ENCODE results near the gene VSIG10. TPM values are rescaled to one million over a fixed set of nuclear protein-coding genes. Genes with fewer than 3 reads are reported as not detected.

The VSIG10 gene
- total RNA-seq, 1 donor from 2014 or later = 12.0 TPM

DNA sequence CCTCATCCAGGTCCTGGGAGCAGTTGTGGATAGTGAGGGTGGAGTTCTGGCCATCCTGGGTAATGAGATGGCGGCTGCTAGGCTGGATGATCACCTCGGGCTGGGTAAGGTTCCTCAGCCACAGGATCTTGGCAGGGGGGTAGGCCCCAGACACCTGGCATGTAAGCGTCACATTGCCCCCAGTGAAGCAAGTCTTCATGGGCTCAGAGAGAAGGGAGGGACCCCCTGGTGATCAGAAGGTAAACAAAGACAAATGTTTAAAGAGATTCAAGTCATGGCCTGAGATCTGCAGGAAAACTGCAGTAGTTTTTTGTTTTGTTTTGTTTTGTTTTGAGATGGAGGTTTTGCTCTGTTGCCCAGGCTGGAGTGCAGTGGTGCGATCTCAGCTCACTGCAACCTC is 30.0 kb downstream of the VSIG10 start:
- no peak overlapping the region for H3K4me3 ChIP-seq (ENCODE audit: insufficient read depth, low read depth, low read length)
- no peaks in the 10 kb centered on the region for H3K27me3 Mint-ChIP-seq (ENCODE audit: low read depth, unreplicated experiment)
- H3K36me3 Mint-ChIP-seq (ENCODE audit: low read depth, unreplicated experiment) = peaks cover 13% of the 10 kb centered on the region
- H4K20me1 ChIP-seq (ENCODE audit: insufficient read depth, low read length) = no peaks in the 10 kb centered on the region
- no peak overlapping the region for H3K27ac ChIP-seq (ENCODE audit: low read depth, low read length)
- no peaks in the 10 kb centered on the region for H3K4me1 ChIP-seq (ENCODE audit: insufficient read depth, low read length)
- H3K9me3 Mint-ChIP-seq (ENCODE audit: unreplicated experiment) = peaks cover 7% of the 10 kb centered on the region
- no peaks in the 10 kb centered on the region for H3K27me3 ChIP-seq (ENCODE audit: insufficient read depth, low read length)
- H3K4me2 ChIP-seq (ENCODE audit: low read length) = no peak overlapping the region
- DNase-seq (ENCODE audit: low read depth) = no peak
- H3K9ac ChIP-seq (ENCODE audit: low read length) = no peak overlapping the region
- TF ChIP-seq EZH2 (IDR thresholded peaks at IDR 0.05; ENCODE audit: insufficient read depth, low read length) = no peak
- TF ChIP-seq, protein P1, sequence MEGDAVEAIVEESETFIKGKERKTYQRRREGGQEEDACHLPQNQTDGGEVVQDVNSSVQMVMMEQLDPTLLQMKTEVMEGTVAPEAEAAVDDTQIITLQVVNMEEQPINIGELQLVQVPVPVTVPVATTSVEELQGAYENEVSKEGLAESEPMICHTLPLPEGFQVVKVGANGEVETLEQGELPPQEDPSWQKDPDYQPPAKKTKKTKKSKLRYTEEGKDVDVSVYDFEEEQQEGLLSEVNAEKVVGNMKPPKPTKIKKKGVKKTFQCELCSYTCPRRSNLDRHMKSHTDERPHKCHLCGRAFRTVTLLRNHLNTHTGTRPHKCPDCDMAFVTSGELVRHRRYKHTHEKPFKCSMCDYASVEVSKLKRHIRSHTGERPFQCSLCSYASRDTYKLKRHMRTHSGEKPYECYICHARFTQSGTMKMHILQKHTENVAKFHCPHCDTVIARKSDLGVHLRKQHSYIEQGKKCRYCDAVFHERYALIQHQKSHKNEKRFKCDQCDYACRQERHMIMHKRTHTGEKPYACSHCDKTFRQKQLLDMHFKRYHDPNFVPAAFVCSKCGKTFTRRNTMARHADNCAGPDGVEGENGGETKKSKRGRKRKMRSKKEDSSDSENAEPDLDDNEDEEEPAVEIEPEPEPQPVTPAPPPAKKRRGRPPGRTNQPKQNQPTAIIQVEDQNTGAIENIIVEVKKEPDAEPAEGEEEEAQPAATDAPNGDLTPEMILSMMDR (IDR thresholded peaks at IDR 0.05; ENCODE audit: insufficient read depth, low read depth, low read length) = no peak
- H2AFZ ChIP-seq (ENCODE audit: low read depth, low read length) = no peak overlapping the region
- no peaks in the 10 kb centered on the region for H3K9me3 ChIP-seq (ENCODE audit: insufficient read depth, low read depth, low read length)
- H3K4me3 Mint-ChIP-seq (ENCODE audit: unreplicated experiment) = no peak overlapping the region
- H3K4me1 Mint-ChIP-seq (ENCODE audit: low read depth, unreplicated experiment) = no peaks in the 10 kb centered on the region
- no peak for FAIRE-seq
- no peaks in the 10 kb centered on the region for H3K36me3 ChIP-seq (ENCODE audit: insufficient read depth, low read length)
- H3K27ac Mint-ChIP-seq (ENCODE audit: unreplicated experiment) = no peak overlapping the region
- no peaks in the 10 kb centered on the region for H3K79me2 ChIP-seq (ENCODE audit: insufficient read depth, low read length)

DNA sequence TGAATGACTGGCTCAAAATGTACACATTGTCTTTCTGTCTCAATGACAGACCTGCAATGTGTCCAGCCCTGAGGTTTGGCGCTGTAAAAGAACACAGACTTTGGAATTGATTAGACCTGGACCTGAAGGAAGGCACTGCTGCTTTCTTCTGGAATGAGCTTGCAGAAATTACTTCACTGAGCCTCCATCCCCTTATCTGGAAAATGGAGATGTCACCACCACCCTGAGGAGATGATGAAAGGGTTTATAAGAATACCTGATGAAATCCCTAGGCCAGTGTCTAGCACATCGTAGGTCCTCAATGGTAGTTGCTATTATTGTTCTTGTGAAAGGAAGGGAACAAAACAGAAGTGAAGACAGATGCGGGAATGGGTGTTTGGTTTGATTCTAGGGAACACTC is 33.2 kb downstream of the VSIG10 start:
- Histone ChIP-seq H3K27ac (ENCODE audit: low read depth, low read length) (no peak overlapping the region), H3K27me3 (ENCODE audit: insufficient read depth, low read length) (no peaks in the 10 kb centered on the region), H3K9me3 (ENCODE audit: insufficient read depth, low read depth, low read length) (no peaks in the 10 kb centered on the region), H3K36me3 (ENCODE audit: insufficient read depth, low read length) (no peaks in the 10 kb centered on the region), H3K4me2 (ENCODE audit: low read length) (no peak overlapping the region), H3K4me1 (ENCODE audit: insufficient read depth, low read length) (no peaks in the 10 kb centered on the region), H2AFZ (ENCODE audit: low read depth, low read length) (no peak overlapping the region), H3K79me2 (ENCODE audit: insufficient read depth, low read length) (no peaks in the 10 kb centered on the region), H3K9ac (ENCODE audit: low read length) (no peak overlapping the region), H4K20me1 (ENCODE audit: insufficient read depth, low read length) (no peaks in the 10 kb centered on the region), H3K4me3 (ENCODE audit: insufficient read depth, low read depth, low read length) (no peak overlapping the region)
- DNase-seq (ENCODE audit: low read depth) = no peak
- Mint-ChIP-seq H3K27me3 (ENCODE audit: low read depth, unreplicated experiment) (no peaks in the 10 kb centered on the region), H3K9me3 (ENCODE audit: unreplicated experiment) (no peaks in the 10 kb centered on the region), H3K4me1 (ENCODE audit: low read depth, unreplicated experiment) (no peaks in the 10 kb centered on the region), H3K4me3 (ENCODE audit: unreplicated experiment) (no peak overlapping the region), H3K36me3 (ENCODE audit: low read depth, unreplicated experiment) (peaks cover 3% of the 10 kb centered on the region), H3K27ac (ENCODE audit: unreplicated experiment) (no peak overlapping the region)
- no peak for FAIRE-seq
- TF ChIP-seq, protein P1 (IDR thresholded peaks at IDR 0.05; ENCODE audit: insufficient read depth, low read depth, low read length) = no peak
- TF ChIP-seq EZH2 (IDR thresholded peaks at IDR 0.05; ENCODE audit: insufficient read depth, low read length) = no peak

DNA sequence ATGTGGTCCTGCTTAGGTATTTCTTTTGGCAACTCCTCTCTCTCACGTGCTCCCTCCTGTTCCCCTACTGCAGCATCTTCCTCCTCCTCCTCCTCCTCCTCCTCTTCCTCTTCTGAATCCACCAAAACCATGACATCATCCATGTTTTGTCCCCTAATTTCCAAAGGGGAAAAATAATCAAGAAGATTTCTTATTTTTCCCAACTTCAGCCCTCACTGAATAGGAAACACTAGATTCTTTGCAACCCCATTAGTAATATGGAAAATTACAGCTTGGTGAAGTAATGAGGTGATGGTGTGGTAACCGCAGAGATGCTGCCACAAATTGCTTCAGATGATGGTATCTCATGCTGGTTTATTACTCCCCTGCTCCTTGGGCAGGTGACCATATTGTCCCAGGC is 35.4 kb downstream of the VSIG10 start:
- TF ChIP-seq EZH2 (IDR thresholded peaks at IDR 0.05; ENCODE audit: insufficient read depth, low read length) = no peak
- TF ChIP-seq, protein P1 (IDR thresholded peaks at IDR 0.05; ENCODE audit: insufficient read depth, low read depth, low read length) = no peak
- Histone ChIP-seq H3K27ac (ENCODE audit: low read depth, low read length) (no peak overlapping the region), H3K9me3 (ENCODE audit: insufficient read depth, low read depth, low read length) (no peaks in the 10 kb centered on the region), H3K9ac (ENCODE audit: low read length) (no peak overlapping the region), H3K27me3 (ENCODE audit: insufficient read depth, low read length) (no peaks in the 10 kb centered on the region), H4K20me1 (ENCODE audit: insufficient read depth, low read length) (no peaks in the 10 kb centered on the region), H2AFZ (ENCODE audit: low read depth, low read length) (no peak overlapping the region), H3K4me1 (ENCODE audit: insufficient read depth, low read length) (no peaks in the 10 kb centered on the region), H3K36me3 (ENCODE audit: insufficient read depth, low read length) (no peaks in the 10 kb centered on the region), H3K4me2 (ENCODE audit: low read length) (no peak overlapping the region), H3K79me2 (ENCODE audit: insufficient read depth, low read length) (no peaks in the 10 kb centered on the region), H3K4me3 (ENCODE audit: insufficient read depth, low read depth, low read length) (no peak overlapping the region)
- Mint-ChIP-seq H3K36me3 (ENCODE audit: low read depth, unreplicated experiment) (no peaks in the 10 kb centered on the region), H3K9me3 (ENCODE audit: unreplicated experiment) (no peaks in the 10 kb centered on the region), H3K4me1 (ENCODE audit: low read depth, unreplicated experiment) (peaks cover 10% of the 10 kb centered on the region), H3K27ac (ENCODE audit: unreplicated experiment) (no peak overlapping the region), H3K27me3 (ENCODE audit: low read depth, unreplicated experiment) (no peaks in the 10 kb centered on the region), H3K4me3 (ENCODE audit: unreplicated experiment) (no peak overlapping the region)
- DNase-seq (ENCODE audit: low read depth) = no peak
- FAIRE-seq = no peak
